ENCODE data around the gene PWWP2B. TPM values are rescaled to one million over a fixed set of nuclear protein-coding genes. Genes with fewer than 3 reads are reported as not detected.

PWWP2B gene
- total and polyA plus RNA-seq, 7 donors, result 7.7 to 50.8 (median 10.2) TPM

GRCh38 chr10:132400547-132401151, 3.6 kb downstream of the PWWP2B start:
- Histone ChIP-seq H3K9me3 (no peaks in the 10 kb centered on the region), H3K27me3 (no peaks in the 10 kb centered on the region), H3K4me3 (no peak overlapping the region), H3K4me1 (peaks cover 0 to 54% (median 46%) of the 10 kb centered on the region in 4 donors), H3K36me3 (peaks cover 8 to 10% (median 9%) of the 10 kb centered on the region in 4 donors), H3K27ac (peak overlapping the region; percentile 32 to 99 (median 66))
- TF ChIP-seq POLR2AphosphoS5 (IDR thresholded peaks at IDR 0.05) (no peak), POLR2A (IDR thresholded peaks at IDR 0.05) (no peak), EP300 (IDR thresholded peaks at IDR 0.05) (no peak), CTCF (IDR thresholded peaks at IDR 0.05) (no peak)
- intact Hi-C loops (cut with DNase I), result no loop called here
- peak; percentile 64 for DNase-seq
- WGBS, 2 donors, result 51 to 57% methylated on average over 17 of the region's 17 CpGs

- H3K27ac ChIP-seq, result peak overlapping the region; percentile 32 to 99 (median 66)
- intact Hi-C loops (cut with DNase I), result no loop called here
- H3K4me1 ChIP-seq, result peaks cover 0 to 50% (median 39%) of the 10 kb centered on the region in 4 donors
- no peak overlapping the region for H3K4me3 ChIP-seq
- no peaks in the 10 kb centered on the region for H3K9me3 ChIP-seq
- DNase-seq, result peak; percentile 69
- WGBS, 2 donors, result 27 to 62% methylated on average over 20 of the region's 20 CpGs
- peaks cover 12 to 19% (median 14%) of the 10 kb centered on the region in 4 donors for H3K36me3 ChIP-seq
- H3K27me3 ChIP-seq, result no peaks in the 10 kb centered on the region
- TF ChIP-seq EP300 (IDR thresholded peaks at IDR 0.05), result no peak
- TF ChIP-seq POLR2A (IDR thresholded peaks at IDR 0.05), result no peak
- TF ChIP-seq CTCF (IDR thresholded peaks at IDR 0.05), result no peak
- TF ChIP-seq POLR2AphosphoS5 (IDR thresholded peaks at IDR 0.05), result peak in 1 of 4 donors; percentile 12
Measured at GRCh38 chr10:132401401-132402118, 4.6 kb downstream of the PWWP2B start.

GRCh38 chr10:132402781-132403241, 5.8 kb downstream of the PWWP2B start:
- Histone ChIP-seq H3K4me1 (peaks cover 0 to 59% (median 48%) of the 10 kb centered on the region in 4 donors), H3K9me3 (no peaks in the 10 kb centered on the region), H3K27me3 (no peaks in the 10 kb centered on the region), H3K27ac (no peak overlapping the region), H3K4me3 (no peak overlapping the region), H3K36me3 (peaks cover 12 to 24% (median 14%) of the 10 kb centered on the region in 4 donors)
- TF ChIP-seq CTCF (IDR thresholded peaks at IDR 0.05) (no peak), EP300 (IDR thresholded peaks at IDR 0.05) (no peak), POLR2AphosphoS5 (IDR thresholded peaks at IDR 0.05) (no peak), POLR2A (IDR thresholded peaks at IDR 0.05) (no peak)
- intact Hi-C loops (cut with DNase I), result no loop called here
- WGBS, 2 donors, result 79 to 88% methylated on average over 24 of the region's 24 CpGs
- peak; percentile 56 for DNase-seq

GRCh38 chr10:132403511-132404168, 6.6 kb downstream of the PWWP2B start:
- Histone ChIP-seq H3K4me1 (peaks cover 0 to 59% (median 48%) of the 10 kb centered on the region in 4 donors), H3K27ac (no peak overlapping the region)

More at GRCh38 chr10:132403511-132404168, 6.6 kb downstream of the PWWP2B start:
- intact Hi-C loops (cut with DNase I), result no loop called here
- TF ChIP-seq POLR2A (IDR thresholded peaks at IDR 0.05) (no peak), POLR2AphosphoS5 (IDR thresholded peaks at IDR 0.05) (no peak), CTCF (IDR thresholded peaks at IDR 0.05) (no peak), EP300 (IDR thresholded peaks at IDR 0.05) (no peak)
- Histone ChIP-seq H3K4me3 (no peak overlapping the region), H3K9me3 (no peaks in the 10 kb centered on the region), H3K36me3 (peaks cover 12 to 24% (median 14%) of the 10 kb centered on the region in 4 donors), H3K27me3 (no peaks in the 10 kb centered on the region)
- no peak for DNase-seq
- WGBS, 2 donors, result 55 to 90% methylated on average over 25 of the region's 25 CpGs

All from sigmoid colon (tissue), 7 donors.